Lower leg skin (tissue), 3 donors: ENCODE results near the gene HDAC4.

Source experiments
- POLR2A ChIP-seq, 2 donors: fragments of 450-650 bp; IDR thresholded peaks; one replicate each; pipeline ENCODE4 v1.6.1; 2016 to 2017; ENCODE audit warnings: antibody characterized with exemption in 2 of 2, mild to moderate bottlenecking in 1 of 2, moderate library complexity in 1 of 2
- TF ChIP-seq, protein P1 (sequence below), 3 donors: fragments of 450-650 bp; IDR thresholded peaks; one replicate each; pipeline ENCODE4 v1.5.1; 2016; ENCODE audit warnings: antibody characterized with exemption in 3 of 3, mild to moderate bottlenecking in 3 of 3, moderate library complexity in 2 of 3

DNA sequence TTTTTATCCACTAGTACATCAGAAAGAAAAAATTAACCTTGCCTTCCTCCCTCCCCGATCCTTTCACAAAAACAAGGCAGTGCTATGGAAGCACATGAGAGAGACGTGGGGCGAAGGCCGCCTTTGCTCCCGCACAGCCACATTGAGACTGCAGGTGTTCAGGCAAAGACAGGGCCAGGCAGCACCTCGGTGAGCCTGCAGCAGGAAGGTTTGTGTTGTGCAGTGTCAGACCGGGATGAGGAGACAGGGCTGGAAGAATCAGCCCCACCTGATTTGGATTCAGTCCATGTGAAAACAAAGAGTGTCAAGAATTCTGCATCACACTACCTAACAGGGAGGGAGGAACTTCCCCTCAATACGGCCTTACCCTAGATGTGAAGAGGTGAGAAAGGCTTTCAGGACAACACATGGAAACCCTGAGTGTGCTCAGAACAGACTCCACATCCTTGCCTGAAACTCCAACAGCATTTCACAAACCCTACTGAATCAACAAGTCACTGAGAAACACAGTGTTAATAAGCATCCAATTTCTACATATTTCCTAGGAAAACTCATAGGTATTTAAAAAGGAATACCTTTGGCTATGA is 59.6 kb downstream of the HDAC4 start:
- TF ChIP-seq, protein P1, sequence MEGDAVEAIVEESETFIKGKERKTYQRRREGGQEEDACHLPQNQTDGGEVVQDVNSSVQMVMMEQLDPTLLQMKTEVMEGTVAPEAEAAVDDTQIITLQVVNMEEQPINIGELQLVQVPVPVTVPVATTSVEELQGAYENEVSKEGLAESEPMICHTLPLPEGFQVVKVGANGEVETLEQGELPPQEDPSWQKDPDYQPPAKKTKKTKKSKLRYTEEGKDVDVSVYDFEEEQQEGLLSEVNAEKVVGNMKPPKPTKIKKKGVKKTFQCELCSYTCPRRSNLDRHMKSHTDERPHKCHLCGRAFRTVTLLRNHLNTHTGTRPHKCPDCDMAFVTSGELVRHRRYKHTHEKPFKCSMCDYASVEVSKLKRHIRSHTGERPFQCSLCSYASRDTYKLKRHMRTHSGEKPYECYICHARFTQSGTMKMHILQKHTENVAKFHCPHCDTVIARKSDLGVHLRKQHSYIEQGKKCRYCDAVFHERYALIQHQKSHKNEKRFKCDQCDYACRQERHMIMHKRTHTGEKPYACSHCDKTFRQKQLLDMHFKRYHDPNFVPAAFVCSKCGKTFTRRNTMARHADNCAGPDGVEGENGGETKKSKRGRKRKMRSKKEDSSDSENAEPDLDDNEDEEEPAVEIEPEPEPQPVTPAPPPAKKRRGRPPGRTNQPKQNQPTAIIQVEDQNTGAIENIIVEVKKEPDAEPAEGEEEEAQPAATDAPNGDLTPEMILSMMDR (IDR thresholded peaks at IDR 0.05): no peak
- no peak for TF ChIP-seq POLR2A (IDR thresholded peaks at IDR 0.05)
